Transverse colon (tissue), 4 donors: ENCODE measurements around the gene TUBB2B.

ENCODE experiments used
- CTCF ChIP-seq, 5 experiments: fragments of 200-600 bp in 3 of 5; fragments of 450-650 bp in 2 of 5; sonication (generic) in 3 of 5; IDR thresholded peaks; 1 replicate in 2 of 5; 2 replicates in 3 of 5; pipeline ENCODE4 v1.5.1; 2016 to 2017; ENCODE audit warnings: antibody characterized with exemption in 5 of 5, inconsistent platforms in 3 of 5, mild to moderate bottlenecking in 2 of 5, moderate library complexity in 1 of 5
- EP300 ChIP-seq: sonication (generic); formaldehyde crosslinking; IDR thresholded peaks from one replicate; pipeline ENCODE4 v1.6.1; 2017; ENCODE audit warnings: antibody characterized with exemption, low read depth
- POLR2A ChIP-seq: fragments of 450-650 bp; IDR thresholded peaks from one replicate; pipeline ENCODE4 v1.6.1; 2016; ENCODE audit warnings: antibody characterized with exemption, mild to moderate bottlenecking, moderate library complexity
- POLR2AphosphoS5 ChIP-seq, 3 donors: sonication (generic); formaldehyde crosslinking; IDR thresholded peaks; one replicate each; pipeline ENCODE4 v1.6.1; 2016; ENCODE audit warnings: antibody characterized with exemption in 3 of 3

- TF ChIP-seq CTCF (IDR thresholded peaks at IDR 0.05) (no peak), POLR2A (no peak), POLR2AphosphoS5 (IDR thresholded peaks at IDR 0.05) (no peak), EP300 (no peak)
Observed at GRCh38 chr6:3240595-3240994, 13.1 kb upstream of the TUBB2B start.
